Lower lobe of right lung (tissue), 2 donors: ENCODE measurements around the gene UTF1. TPM values are rescaled to one million over a fixed set of nuclear protein-coding genes. Genes with fewer than 3 reads are reported as not detected.

Experiments
- ATAC-seq, 2 donors: fragments of 200-7000 bp; cut with Tn5 transposase; one replicate each; pipeline ENCODE4 v1.9.1; 2020 to 2022; ENCODE audit warnings: mild to moderate bottlenecking in 2 of 2, moderate library complexity in 2 of 2
- DNase-seq: peaks from one replicate; pipeline ENCODE4 v3.0.0-alpha.2; 2020
- H3K27ac ChIP-seq: fragments of 200-600 bp; one replicate; pipeline ENCODE4 v1.8.0; 2022
- H3K27me3 ChIP-seq: fragments of 200-600 bp; one replicate; pipeline ENCODE4 v1.8.0; 2022; ENCODE audit warnings: low read depth
- H3K36me3 ChIP-seq: fragments of 200-600 bp; one replicate; pipeline ENCODE4 v1.8.0; 2022; ENCODE audit warnings: mild to moderate bottlenecking
- H3K4me1 ChIP-seq: fragments of 200-600 bp; one replicate; pipeline ENCODE4 v1.8.0; 2022
- H3K4me3 ChIP-seq: fragments of 200-600 bp; one replicate; pipeline ENCODE4 v1.8.0; 2022; ENCODE audit warnings: mild to moderate bottlenecking
- H3K9me3 ChIP-seq: fragments of 200-600 bp; one replicate; pipeline ENCODE4 v1.8.0; 2022
- intact Hi-C: fragments of 100-400 bp; cut with DNase I; formaldehyde crosslinking; loops from one replicate; pipeline ENCODE4 v1.11.0; 2022
- total RNA-seq: library from RNA; stranded (reverse); fragmentation: NEBNext Ultra II Directional; extraction: Animal tissue kit (Norgen Biotek cat#: 25700); gene quantifications from one replicate; pipeline ENCODE4 v1.2.1, GENCODE V29; 2021
- TF ChIP-seq, protein P1 (sequence below): fragments of 200-600 bp; IDR thresholded peaks from one replicate; pipeline ENCODE4 v1.8.0; 2022; ENCODE audit warnings: antibody characterized with exemption, mild to moderate bottlenecking
- donor health status: DM: no; HTN: yes; CAD: no; lungs with severe emphysema.

Gene UTF1
- total RNA-seq, 1 donor from 2014 or later, result not detected

DNA sequence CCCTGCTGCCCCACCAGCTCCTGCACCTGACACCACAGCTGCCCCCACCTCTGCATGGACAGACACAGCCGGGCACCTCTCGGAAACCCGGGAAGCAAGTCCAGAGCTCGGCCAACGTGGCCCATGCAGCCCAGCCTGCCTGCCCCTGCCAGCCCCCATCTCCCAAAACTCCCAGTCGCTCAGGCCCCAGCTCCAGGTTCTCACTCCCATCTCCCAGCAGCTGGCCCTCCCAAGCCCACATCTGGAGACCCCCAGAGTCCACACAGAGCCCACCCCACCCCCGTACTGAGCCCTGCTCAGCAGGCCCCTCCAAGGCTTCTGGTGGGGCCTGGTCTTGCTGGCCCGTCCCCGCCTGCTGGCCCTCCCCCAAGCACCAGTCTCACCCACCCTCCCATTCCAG lies 32.2 kb upstream of the UTF1 start:
- ATAC-seq (no peak), DNase-seq (no peak)
- no peak overlapping the region for H3K27ac ChIP-seq
- no peak overlapping the region for H3K4me3 ChIP-seq
- no peaks in the 10 kb centered on the region for H3K9me3 ChIP-seq
- no peaks in the 10 kb centered on the region for H3K36me3 ChIP-seq
- no peaks in the 10 kb centered on the region for H3K27me3 ChIP-seq
- H3K4me1 ChIP-seq, result no peaks in the 10 kb centered on the region
- TF ChIP-seq, protein P1, sequence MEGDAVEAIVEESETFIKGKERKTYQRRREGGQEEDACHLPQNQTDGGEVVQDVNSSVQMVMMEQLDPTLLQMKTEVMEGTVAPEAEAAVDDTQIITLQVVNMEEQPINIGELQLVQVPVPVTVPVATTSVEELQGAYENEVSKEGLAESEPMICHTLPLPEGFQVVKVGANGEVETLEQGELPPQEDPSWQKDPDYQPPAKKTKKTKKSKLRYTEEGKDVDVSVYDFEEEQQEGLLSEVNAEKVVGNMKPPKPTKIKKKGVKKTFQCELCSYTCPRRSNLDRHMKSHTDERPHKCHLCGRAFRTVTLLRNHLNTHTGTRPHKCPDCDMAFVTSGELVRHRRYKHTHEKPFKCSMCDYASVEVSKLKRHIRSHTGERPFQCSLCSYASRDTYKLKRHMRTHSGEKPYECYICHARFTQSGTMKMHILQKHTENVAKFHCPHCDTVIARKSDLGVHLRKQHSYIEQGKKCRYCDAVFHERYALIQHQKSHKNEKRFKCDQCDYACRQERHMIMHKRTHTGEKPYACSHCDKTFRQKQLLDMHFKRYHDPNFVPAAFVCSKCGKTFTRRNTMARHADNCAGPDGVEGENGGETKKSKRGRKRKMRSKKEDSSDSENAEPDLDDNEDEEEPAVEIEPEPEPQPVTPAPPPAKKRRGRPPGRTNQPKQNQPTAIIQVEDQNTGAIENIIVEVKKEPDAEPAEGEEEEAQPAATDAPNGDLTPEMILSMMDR, result no peak
- intact Hi-C loops, result no loop called here

DNA sequence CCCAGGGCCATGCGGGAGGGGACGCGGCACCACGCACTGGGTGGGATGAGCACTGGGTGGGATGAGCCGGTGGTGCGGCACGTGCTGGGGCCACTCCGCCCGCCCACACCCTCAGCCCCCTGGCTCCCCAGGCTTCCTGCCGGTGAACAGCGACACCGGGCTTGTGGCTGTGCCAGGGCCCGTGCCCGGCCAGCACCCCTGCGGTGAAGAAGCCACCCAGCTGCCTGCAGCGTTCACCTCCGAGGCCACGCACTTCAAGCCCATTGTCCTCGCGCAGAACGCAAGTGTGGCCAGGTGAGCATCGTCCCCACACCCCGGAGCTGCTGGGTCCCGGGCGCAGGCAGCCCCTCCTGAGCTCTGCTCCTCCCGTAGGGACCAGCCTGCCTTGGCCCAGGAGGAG lies 31.8 kb upstream of the UTF1 start:
- Histone ChIP-seq H3K27ac (no peak overlapping the region), H3K27me3 (no peaks in the 10 kb centered on the region), H3K4me3 (no peak overlapping the region), H3K4me1 (no peaks in the 10 kb centered on the region), H3K9me3 (no peaks in the 10 kb centered on the region), H3K36me3 (no peaks in the 10 kb centered on the region)
- TF ChIP-seq, protein P1, result no peak
- intact Hi-C loops, result no loop called here
- DNase-seq (no peak), ATAC-seq (no peak)

DNA sequence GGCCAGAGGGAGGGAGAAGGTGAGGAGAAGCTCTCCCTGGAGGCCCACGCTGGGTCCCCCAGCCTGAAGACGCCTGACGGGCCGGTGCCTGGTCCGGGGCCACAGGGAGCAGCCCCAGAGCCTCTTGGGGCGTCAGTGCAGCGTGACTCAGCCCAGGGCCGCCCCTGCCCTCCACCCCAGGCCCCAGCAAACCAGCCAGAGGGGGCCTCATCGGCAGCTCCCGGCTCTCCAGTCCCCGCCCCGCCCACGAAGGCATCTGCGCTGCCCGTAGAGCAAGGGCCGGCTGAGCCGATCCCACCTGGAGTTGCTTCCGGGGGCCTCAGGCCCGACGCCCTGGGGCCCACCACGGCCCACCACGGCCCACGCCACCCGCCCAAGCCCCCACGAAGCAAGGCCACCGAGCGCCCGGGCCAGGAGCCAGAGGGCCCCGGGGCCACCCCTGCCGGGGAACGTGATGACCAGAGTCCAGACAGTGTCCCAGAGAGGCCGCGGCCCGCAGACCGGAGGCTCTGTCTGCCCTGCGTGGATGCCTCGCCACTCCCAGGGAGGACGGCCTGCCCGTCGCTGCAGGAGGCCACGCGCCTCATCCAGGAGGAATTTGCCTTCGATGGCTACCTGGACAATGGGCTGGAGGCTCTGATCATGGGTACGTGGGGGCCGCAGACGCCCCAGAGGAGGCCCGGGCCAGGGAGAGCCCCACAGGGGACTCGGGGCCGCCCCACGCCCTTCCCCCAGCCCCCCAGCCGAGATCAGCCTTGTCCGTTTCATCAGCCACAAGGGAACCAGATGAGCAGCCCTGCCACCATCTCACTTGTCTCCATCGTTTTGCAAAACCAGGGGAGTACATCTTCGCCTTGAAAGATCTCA lies 31.2 kb upstream of the UTF1 start:
- intact Hi-C loops, result no loop called here
- H3K9me3 ChIP-seq, result no peaks in the 10 kb centered on the region
- H3K27ac ChIP-seq, result no peak overlapping the region
- no peak overlapping the region for H3K4me3 ChIP-seq
- no peaks in the 10 kb centered on the region for H3K36me3 ChIP-seq
- DNase-seq (no peak), ATAC-seq (no peak)
- H3K27me3 ChIP-seq, result no peaks in the 10 kb centered on the region
- no peaks in the 10 kb centered on the region for H3K4me1 ChIP-seq
- TF ChIP-seq, protein P1, result no peak

DNA sequence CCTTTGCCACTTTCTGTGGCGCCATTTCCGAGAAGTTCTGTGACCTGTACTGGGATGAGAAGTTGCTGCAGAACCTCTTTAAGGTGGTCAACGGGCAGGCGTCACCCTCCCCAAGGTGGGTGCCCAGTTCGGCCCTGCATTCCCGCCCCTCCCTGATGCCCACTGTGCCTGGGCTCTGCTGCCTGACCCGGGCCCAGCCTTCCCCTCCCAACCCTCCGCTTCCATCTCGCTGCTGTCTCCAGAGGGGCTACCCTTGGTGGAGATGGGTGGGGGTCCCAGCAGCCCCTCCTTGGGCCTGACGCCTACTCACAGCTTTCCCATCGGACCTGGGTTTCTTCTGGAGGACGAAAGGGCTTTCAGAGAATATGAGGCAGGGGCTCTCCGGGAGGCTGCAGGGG lies 30.5 kb upstream of the UTF1 start:
- no peak for DNase-seq
- Histone ChIP-seq H3K27me3 (no peaks in the 10 kb centered on the region), H3K27ac (no peak overlapping the region), H3K4me1 (no peaks in the 10 kb centered on the region), H3K4me3 (no peak overlapping the region), H3K9me3 (no peaks in the 10 kb centered on the region), H3K36me3 (no peaks in the 10 kb centered on the region)
- intact Hi-C loops, result no loop called here
- TF ChIP-seq, protein P1, result no peak
- ATAC-seq, result no peak

DNA sequence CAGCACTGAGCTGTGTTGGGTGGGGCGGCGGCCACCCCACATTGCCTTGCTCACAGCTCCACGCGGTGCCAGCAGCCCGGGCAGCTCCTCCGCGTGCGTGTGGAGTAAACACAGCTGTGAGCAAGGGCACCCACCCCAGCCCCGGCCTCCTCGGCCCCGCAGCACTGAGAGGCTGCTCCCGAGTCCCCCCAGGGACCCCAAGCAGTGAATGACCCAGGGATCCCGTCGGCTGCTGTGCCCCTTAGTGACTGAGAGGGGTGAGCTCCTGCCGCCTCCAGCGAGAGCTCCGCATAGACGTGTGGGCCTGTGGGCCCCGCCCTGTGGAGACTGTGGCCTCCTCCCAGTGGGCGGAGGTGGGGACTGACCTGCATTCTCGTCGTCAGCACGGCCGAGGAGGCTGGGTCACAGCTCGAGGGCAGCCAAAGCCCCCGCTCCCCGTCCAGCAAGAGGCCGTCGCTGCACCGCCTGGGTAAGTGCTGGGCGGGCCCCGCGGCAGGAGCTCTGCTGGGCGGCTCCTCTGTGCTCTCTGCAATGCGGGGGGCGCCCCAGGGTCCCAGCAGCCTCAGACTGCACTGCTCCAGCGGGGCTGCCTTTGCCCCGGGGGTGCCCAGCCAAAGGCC lies 29.9 kb upstream of the UTF1 start:
- ATAC-seq, result no peak

More for the DNA sequence above, 29.9 kb upstream of the UTF1 start:
- H3K4me3 ChIP-seq, result no peak overlapping the region
- H3K9me3 ChIP-seq, result no peaks in the 10 kb centered on the region
- no peak for DNase-seq
- TF ChIP-seq, protein P1, result no peak
- no peaks in the 10 kb centered on the region for H3K36me3 ChIP-seq
- no peak overlapping the region for H3K27ac ChIP-seq
- H3K27me3 ChIP-seq, result no peaks in the 10 kb centered on the region
- H3K4me1 ChIP-seq, result no peaks in the 10 kb centered on the region
- intact Hi-C loops, result no loop called here
